Measurements from ENCODE around the gene CNN2. TPM values are rescaled to one million over a fixed set of nuclear protein-coding genes. Genes with fewer than 3 reads are reported as not detected.

Gene CNN2
- total RNA-seq, 1 donor from 2014 or later: 117 TPM

DNA sequence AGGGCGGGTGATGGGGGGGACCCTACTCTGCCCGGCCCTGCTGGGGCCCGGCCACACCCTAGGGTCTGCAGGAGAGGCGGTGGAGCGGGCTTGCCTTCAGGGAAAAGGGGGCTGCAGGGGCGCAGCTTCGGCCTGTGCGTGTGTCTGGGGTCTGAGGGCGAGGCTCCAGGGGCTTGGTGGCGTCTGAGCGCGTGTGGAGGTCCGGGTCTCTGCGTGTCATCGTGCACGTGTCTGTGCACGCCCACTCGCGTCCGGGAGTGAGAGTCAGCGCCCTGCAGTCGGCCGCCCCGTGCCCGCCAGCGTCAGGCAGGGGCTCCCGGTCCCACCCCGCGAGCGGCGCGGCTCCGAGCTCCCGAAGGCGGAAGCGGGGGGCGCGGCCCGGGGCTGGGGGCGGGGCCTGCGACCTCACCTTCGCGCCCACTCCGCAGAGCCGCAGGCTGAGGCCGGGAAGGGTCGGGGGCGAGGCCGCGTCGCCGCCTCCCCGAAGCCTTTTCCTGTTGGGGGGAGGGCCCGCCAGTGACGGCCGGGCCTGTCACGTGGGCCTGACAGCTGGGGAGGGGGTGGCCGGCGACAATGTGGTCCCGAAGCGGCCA, 40.4 kb downstream of the CNN2 start, which contains the start of gene ARHGAP45:
ARHGAP45 (plus strand) TSS at position 420 of the 593 bp plus-strand sequence. CDS start 239 bp downstream, outside the sequence.
- H3K27ac Mint-ChIP-seq (ENCODE audit: unreplicated experiment): no peak within 1 kb of the TSS
- H3K9me3 Mint-ChIP-seq (ENCODE audit: unreplicated experiment): peaks cover 5% of the 10 kb centered on the region
- H3K27me3 Mint-ChIP-seq (ENCODE audit: unreplicated experiment): peaks cover 7% of the 10 kb centered on the region
- TF ChIP-seq, protein P1, sequence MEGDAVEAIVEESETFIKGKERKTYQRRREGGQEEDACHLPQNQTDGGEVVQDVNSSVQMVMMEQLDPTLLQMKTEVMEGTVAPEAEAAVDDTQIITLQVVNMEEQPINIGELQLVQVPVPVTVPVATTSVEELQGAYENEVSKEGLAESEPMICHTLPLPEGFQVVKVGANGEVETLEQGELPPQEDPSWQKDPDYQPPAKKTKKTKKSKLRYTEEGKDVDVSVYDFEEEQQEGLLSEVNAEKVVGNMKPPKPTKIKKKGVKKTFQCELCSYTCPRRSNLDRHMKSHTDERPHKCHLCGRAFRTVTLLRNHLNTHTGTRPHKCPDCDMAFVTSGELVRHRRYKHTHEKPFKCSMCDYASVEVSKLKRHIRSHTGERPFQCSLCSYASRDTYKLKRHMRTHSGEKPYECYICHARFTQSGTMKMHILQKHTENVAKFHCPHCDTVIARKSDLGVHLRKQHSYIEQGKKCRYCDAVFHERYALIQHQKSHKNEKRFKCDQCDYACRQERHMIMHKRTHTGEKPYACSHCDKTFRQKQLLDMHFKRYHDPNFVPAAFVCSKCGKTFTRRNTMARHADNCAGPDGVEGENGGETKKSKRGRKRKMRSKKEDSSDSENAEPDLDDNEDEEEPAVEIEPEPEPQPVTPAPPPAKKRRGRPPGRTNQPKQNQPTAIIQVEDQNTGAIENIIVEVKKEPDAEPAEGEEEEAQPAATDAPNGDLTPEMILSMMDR (IDR thresholded peaks at IDR 0.05; ENCODE audit: partially characterized antibody, unreplicated experiment): no peak
- H3K36me3 Mint-ChIP-seq (ENCODE audit: unreplicated experiment): peaks cover 3% of the 10 kb centered on the region
- DNase-seq: no peak
- H3K4me3 Mint-ChIP-seq (ENCODE audit: unreplicated experiment): no peak within 1 kb of the TSS
- H3K4me1 Mint-ChIP-seq (ENCODE audit: low read depth, unreplicated experiment): peaks cover 2% of the 10 kb centered on the region

DNA sequence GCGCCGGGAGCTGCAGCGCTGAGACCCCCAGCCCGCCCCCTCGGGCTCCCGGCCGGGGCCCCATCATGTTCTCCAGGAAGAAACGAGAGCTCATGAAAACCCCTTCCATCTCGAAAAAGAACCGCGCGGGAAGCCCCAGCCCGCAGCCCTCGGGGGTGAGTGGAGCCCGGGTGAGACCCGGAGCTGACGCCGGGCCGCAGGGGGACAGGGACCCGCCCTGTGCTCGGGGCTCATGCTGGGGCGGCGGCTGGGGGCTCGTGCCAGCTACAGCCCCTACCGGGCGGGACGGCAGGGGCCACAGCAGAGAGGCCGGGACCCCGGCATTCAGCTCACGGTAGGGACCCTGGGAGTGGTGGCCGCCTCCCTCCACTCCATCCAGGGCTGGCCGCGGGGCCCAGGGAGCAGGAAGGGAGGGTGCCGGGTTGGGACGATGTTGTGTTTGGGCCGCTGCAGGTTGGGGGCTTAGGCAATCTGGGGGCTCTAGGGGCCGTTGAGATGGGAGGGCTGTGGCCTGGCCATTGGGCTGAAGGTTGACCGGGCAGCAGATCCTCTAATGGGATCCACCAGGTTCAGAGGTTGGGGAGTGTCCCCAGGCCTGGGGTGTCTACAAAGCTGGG, 41.0 kb downstream of the CNN2 start:
- Mint-ChIP-seq H3K36me3 (ENCODE audit: unreplicated experiment) (peaks cover 4% of the 10 kb centered on the region), H3K27ac (ENCODE audit: unreplicated experiment) (no peak overlapping the region), H3K9me3 (ENCODE audit: unreplicated experiment) (peaks cover 5% of the 10 kb centered on the region), H3K4me3 (ENCODE audit: unreplicated experiment) (no peak overlapping the region), H3K4me1 (ENCODE audit: low read depth, unreplicated experiment) (peaks cover 3% of the 10 kb centered on the region), H3K27me3 (ENCODE audit: unreplicated experiment) (peaks cover 9% of the 10 kb centered on the region)
- TF ChIP-seq, protein P1 (IDR thresholded peaks at IDR 0.05; ENCODE audit: partially characterized antibody, unreplicated experiment): no peak
- no peak for DNase-seq

DNA sequence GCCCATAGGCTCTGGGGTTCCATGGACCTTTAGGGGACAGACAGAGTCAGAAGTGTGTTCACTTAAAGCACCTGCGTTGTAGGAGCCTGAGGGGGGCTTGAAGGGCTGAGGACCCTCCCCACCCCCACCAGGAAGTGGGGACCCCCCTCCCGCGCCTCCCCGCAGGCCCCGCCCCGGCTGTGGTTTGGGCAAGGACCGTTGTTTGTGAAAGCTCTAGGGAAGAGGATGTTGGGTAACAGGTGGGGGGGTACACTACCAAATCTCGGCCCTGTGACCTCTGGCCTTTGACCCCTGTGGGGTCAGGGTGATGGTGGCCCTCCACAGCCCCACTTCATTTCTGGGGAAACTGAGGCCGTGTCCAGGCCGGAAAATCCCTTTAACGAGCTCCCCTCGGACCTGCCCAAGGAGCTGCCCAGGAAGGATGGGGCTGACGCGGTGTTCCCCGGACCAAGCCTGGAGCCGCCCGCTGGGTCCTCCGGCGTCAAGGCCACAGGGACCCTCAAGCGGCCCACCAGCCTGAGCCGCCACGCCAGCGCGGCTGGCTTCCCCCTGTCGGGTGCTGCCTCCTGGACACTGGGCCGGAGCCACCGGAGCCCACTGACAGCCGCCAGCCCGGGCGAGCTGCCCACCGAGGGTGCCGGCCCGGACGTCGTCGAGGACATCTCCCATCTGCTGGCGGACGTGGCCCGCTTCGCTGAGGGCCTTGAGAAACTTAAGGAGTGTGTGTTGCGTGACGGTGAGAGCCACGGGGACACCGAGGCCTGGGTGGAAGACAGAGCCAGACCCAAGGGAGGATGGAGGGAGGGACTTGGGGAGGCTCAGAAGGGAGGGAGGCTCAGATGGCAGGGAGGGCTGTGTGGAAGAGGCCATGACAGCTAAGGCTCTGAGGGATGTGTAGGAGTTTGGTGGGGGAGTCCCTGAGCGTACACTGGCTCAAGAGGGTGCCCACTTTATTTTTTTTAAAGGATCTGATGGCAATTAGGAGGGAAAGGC, 41.9 kb downstream of the CNN2 start:
- Mint-ChIP-seq H3K27me3 (ENCODE audit: unreplicated experiment) (peaks cover 9% of the 10 kb centered on the region), H3K9me3 (ENCODE audit: unreplicated experiment) (peaks cover 5% of the 10 kb centered on the region), H3K27ac (ENCODE audit: unreplicated experiment) (no peak overlapping the region), H3K4me3 (ENCODE audit: unreplicated experiment) (peak overlapping the region; percentile 70), H3K36me3 (ENCODE audit: unreplicated experiment) (peaks cover 4% of the 10 kb centered on the region), H3K4me1 (ENCODE audit: low read depth, unreplicated experiment) (peaks cover 3% of the 10 kb centered on the region)
- no peak for DNase-seq
- TF ChIP-seq, protein P1 (IDR thresholded peaks at IDR 0.05; ENCODE audit: partially characterized antibody, unreplicated experiment): no peak

DNA sequence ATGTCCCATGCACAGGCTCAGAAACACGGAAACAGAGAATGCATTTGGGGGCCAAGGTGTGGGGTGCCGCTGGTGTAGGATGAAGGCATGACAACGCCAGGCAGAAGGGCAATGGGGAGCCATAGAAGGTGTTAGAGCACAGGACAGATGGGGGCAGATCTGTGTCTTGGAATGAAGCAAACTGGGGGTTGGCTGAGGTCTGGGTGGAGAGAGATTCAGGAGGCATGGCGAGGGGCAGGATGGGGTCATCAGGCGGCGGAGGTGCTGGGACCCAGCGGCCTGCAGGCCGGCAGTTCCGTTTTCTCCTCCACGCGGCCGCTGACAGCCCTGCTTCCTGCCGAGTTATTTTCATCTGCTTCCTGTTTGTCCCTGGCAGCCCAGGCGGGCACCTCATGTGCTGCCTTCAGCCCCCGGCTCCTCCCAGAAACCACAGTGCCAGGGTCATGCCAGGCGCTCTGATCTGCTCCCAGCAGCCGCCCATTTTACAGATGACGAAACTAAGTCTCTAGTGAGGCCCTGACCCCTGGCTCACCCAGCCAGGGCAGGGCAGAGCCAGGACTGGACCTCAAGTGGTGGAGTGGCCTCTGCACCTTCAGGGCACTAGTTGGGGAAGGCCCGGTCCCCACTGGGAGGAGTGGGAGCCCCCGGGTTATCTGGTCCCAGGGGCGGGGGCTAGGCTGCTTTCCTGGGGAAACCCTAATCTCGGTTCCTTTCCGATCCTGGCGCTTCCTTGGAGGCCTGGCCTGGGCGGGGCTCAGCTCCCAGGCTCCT, 42.8 kb downstream of the CNN2 start:
- DNase-seq: no peak
- H3K4me3 Mint-ChIP-seq (ENCODE audit: unreplicated experiment): peak overlapping the region; percentile 70
- H3K27ac Mint-ChIP-seq (ENCODE audit: unreplicated experiment): no peak overlapping the region
- TF ChIP-seq, protein P1 (IDR thresholded peaks at IDR 0.05; ENCODE audit: partially characterized antibody, unreplicated experiment): no peak
- peaks cover 4% of the 10 kb centered on the region for H3K36me3 Mint-ChIP-seq (ENCODE audit: unreplicated experiment)
- peaks cover 5% of the 10 kb centered on the region for H3K9me3 Mint-ChIP-seq (ENCODE audit: unreplicated experiment)
- H3K27me3 Mint-ChIP-seq (ENCODE audit: unreplicated experiment): peaks cover 9% of the 10 kb centered on the region
- H3K4me1 Mint-ChIP-seq (ENCODE audit: low read depth, unreplicated experiment): peaks cover 3% of the 10 kb centered on the region
